Prostate gland (tissue), 2 donors: Measurements from ENCODE around the gene WNK2. TPM values are rescaled to one million over a fixed set of nuclear protein-coding genes. Genes with fewer than 3 reads are reported as not detected.

Experiments used
- DNase-seq: peaks from one replicate; pipeline ENCODE4 v3.0.0-alpha.2; 2019; ENCODE audit warnings: low spot score
- H3K27ac ChIP-seq, 2 donors: fragments of 200-600 bp; sonication (generic); 2 replicates each; pipeline ENCODE4 v1.5.1; 2017 to 2019
- H3K27me3 ChIP-seq: fragments of 200-600 bp; sonication (generic); replicated peaks from 2 replicates; pipeline ENCODE4 v1.5.1; 2019; ENCODE audit not compliant: insufficient read depth
- H3K36me3 ChIP-seq, 2 donors: fragments of 200-600 bp; sonication (generic); 1 replicate in 1 of 2; 2 replicates in 1 of 2; pipeline versions ENCODE4 v1.5.1 to v1.8.1; 2017 to 2019
- H3K4me1 ChIP-seq: fragments of 200-600 bp; sonication (generic); replicated peaks from 2 replicates; pipeline ENCODE4 v1.5.1; 2019
- H3K4me3 ChIP-seq, 2 donors: fragments of 200-600 bp; sonication (generic); 2 replicates each; pipeline ENCODE4 v1.5.1; 2017 to 2019
- H3K9me3 ChIP-seq: fragments of 200-600 bp; sonication (generic); 2 replicates; pipeline ENCODE4 v1.5.1; 2017
- CTCF ChIP-seq, 4 experiments: fragments of 200-600 bp in 2 of 4; fragments of 450-650 bp in 2 of 4; sonication (generic) in 2 of 4; IDR thresholded peaks; 1 replicate in 3 of 4; 2 replicates in 1 of 4; pipeline ENCODE4 v1.5.1; 2016 to 2019; ENCODE audit warnings: antibody characterized with exemption in 4 of 4, mild to moderate bottlenecking in 2 of 4, moderate library complexity in 2 of 4
- POLR2A ChIP-seq: fragments of 450-650 bp; IDR thresholded peaks from one replicate; pipeline ENCODE4 v1.6.1; 2016; ENCODE audit warnings: antibody characterized with exemption, mild to moderate bottlenecking
- POLR2AphosphoS5 ChIP-seq: sonication (generic); formaldehyde crosslinking; IDR thresholded peaks from one replicate; pipeline ENCODE4 v1.6.1; 2017; ENCODE audit warnings: antibody characterized with exemption
- WGBS: methylation state at CpG from one replicate; pipeline ENCODE4 v1.1.5; 2018; 5-methylcytosine and 5-hydroxymethylcytosine counted together
- intact Hi-C: fragments of 100-400 bp; cut with DNase I; formaldehyde crosslinking; loops from one replicate; pipeline ENCODE4 v1.14.2; 2022
- total RNA-seq, 2 donors: library from RNA; depleted of rRNA; stranded (reverse); fragments of >200 nt; gene quantifications; one replicate each; pipeline ENCODE4 v1.1.0, GENCODE V29; 2016

Gene WNK2
- total RNA-seq, 2 donors from 2014 or later: 77.9 to 136 TPM

GRCh38 chr9:93258419-93258817 lies 74.5 kb downstream of the WNK2 start:
- H3K27ac ChIP-seq: no peak overlapping the region
- no peak for DNase-seq
- TF ChIP-seq CTCF (IDR thresholded peaks at IDR 0.05): no peak
- TF ChIP-seq POLR2AphosphoS5: no peak
- TF ChIP-seq POLR2A: no peak
- WGBS: 98% methylated on average over 4 of the region's 4 CpGs
- H3K4me3 ChIP-seq: no peak overlapping the region
- H3K27me3 ChIP-seq: no peaks in the 10 kb centered on the region
- no peaks in the 10 kb centered on the region for H3K9me3 ChIP-seq
- H3K36me3 ChIP-seq: no peaks in the 10 kb centered on the region
- intact Hi-C loops: no loop called here
- no peaks in the 10 kb centered on the region for H3K4me1 ChIP-seq

GRCh38 chr9:93258818-93259489 lies 75.0 kb downstream of the WNK2 start:
- TF ChIP-seq POLR2A: no peak
- TF ChIP-seq POLR2AphosphoS5: no peak
- TF ChIP-seq CTCF (IDR thresholded peaks at IDR 0.05): no peak
- Histone ChIP-seq H3K27me3 (no peaks in the 10 kb centered on the region), H3K36me3 (no peaks in the 10 kb centered on the region), H3K4me3 (no peak overlapping the region), H3K4me1 (no peaks in the 10 kb centered on the region), H3K27ac (no peak overlapping the region), H3K9me3 (no peaks in the 10 kb centered on the region)
- no peak for DNase-seq
- intact Hi-C loops: no loop called here
- 91% methylated on average over 33 of the region's 33 CpGs for WGBS

GRCh38 chr9:93259490-93260262 lies 75.7 kb downstream of the WNK2 start:
- Histone ChIP-seq H3K4me1 (no peaks in the 10 kb centered on the region), H3K4me3 (no peak overlapping the region), H3K9me3 (no peaks in the 10 kb centered on the region), H3K36me3 (no peaks in the 10 kb centered on the region), H3K27me3 (no peaks in the 10 kb centered on the region), H3K27ac (no peak overlapping the region)
- TF ChIP-seq POLR2AphosphoS5: no peak
- TF ChIP-seq POLR2A: no peak
- no peak for TF ChIP-seq CTCF (IDR thresholded peaks at IDR 0.05)
- intact Hi-C loops: no loop called here
- DNase-seq: no peak
- WGBS: 94% methylated on average over 20 of the region's 20 CpGs

- H3K27ac ChIP-seq: no peak overlapping the region
- intact Hi-C loops: no loop called here
- H3K4me3 ChIP-seq: no peak overlapping the region
- 93% methylated on average over 12 of the region's 12 CpGs for WGBS
- no peaks in the 10 kb centered on the region for H3K4me1 ChIP-seq
- TF ChIP-seq CTCF (IDR thresholded peaks at IDR 0.05) (no peak), POLR2A (no peak), POLR2AphosphoS5 (no peak)
- H3K27me3 ChIP-seq: no peaks in the 10 kb centered on the region
- no peaks in the 10 kb centered on the region for H3K9me3 ChIP-seq
- H3K36me3 ChIP-seq: no peaks in the 10 kb centered on the region
- DNase-seq: no peak
These were observed 76.5 kb downstream of the WNK2 start for GRCh38 chr9:93260263-93261066.
